ENCODE results near the gene FAM181A. TPM values are rescaled to one million over a fixed set of nuclear protein-coding genes. Genes with fewer than 3 reads are reported as not detected.

Gene FAM181A
- total RNA-seq, 1 experiment from 2014 or later: not detected

- no peak overlapping the region for H3K4me3 ChIP-seq (ENCODE audit: low read depth, low read length, poor library complexity, severe bottlenecking)
- intact Hi-C loops (cut with micrococcal nuclease; ENCODE audit: unreplicated experiment): no loop called here
- TF ChIP-seq EZH2 (IDR thresholded peaks at IDR 0.05; ENCODE audit: borderline replicate concordance, low read depth, low read length, poor library complexity, severe bottlenecking) (no peak), CTCF (conservative IDR thresholded peaks at IDR 0.05; ENCODE audit: low read depth, low read length) (peak; percentile 42)
- H3K27ac ChIP-seq (ENCODE audit: low read depth, low read length, poor library complexity, severe bottlenecking): no peak overlapping the region
- no peak for DNase-seq (ENCODE audit: low spot score)
- no peaks in the 10 kb centered on the region for H3K36me3 ChIP-seq (ENCODE audit: insufficient read depth, low read length, poor library complexity, severe bottlenecking)
- H3K9me3 ChIP-seq (ENCODE audit: low read depth, low read length, poor library complexity, severe bottlenecking): no peaks in the 10 kb centered on the region
- no peaks in the 10 kb centered on the region for H3K4me1 ChIP-seq (ENCODE audit: insufficient read depth, low read length, poor library complexity, severe bottlenecking)
- no TSS peak for BruUV-seq (replicated peaks)
- POLR2A ChIA-PET (ENCODE audit: low non-redundant PET): no interaction called here
- CTCF ChIA-PET: interaction anchor here (0.6 to 2.1 kb wide), 4 partner anchors 46 to 249 kb away, joined by 3 to 11 read pairs (median 4); no protein-coding TSS in a partner anchor
- peaks cover 15% of the 10 kb centered on the region for H3K27me3 ChIP-seq (replicated peaks; ENCODE audit: insufficient read depth, low read depth, low read length, poor library complexity)
Measured at GRCh38 chr14:93903342-93904184, 23.6 kb upstream of the FAM181A start.

GRCh38 chr14:93905623-93906022 lies 21.5 kb upstream of the FAM181A start:
- TF ChIP-seq CTCF (conservative IDR thresholded peaks at IDR 0.05; ENCODE audit: low read depth, low read length) (no peak), EZH2 (IDR thresholded peaks at IDR 0.05; ENCODE audit: borderline replicate concordance, low read depth, low read length, poor library complexity, severe bottlenecking) (no peak)
- intact Hi-C loops (cut with micrococcal nuclease; ENCODE audit: unreplicated experiment): loop anchor here (2.0 kb wide), 1 partner anchor 251 kb away; no protein-coding TSS in a partner anchor
- CTCF ChIA-PET: interaction anchor here (0.6 kb wide), 1 partner anchor 693 kb away, joined by 4 read pairs; no protein-coding TSS in a partner anchor

GRCh38 chr14:93906341-93907329 lies 20.5 kb upstream of the FAM181A start:
- Histone ChIP-seq H3K9me3 (ENCODE audit: low read depth, low read length, poor library complexity, severe bottlenecking) (no peaks in the 10 kb centered on the region), H3K27ac (ENCODE audit: low read depth, low read length, poor library complexity, severe bottlenecking) (no peak overlapping the region), H3K27me3 (replicated peaks; ENCODE audit: insufficient read depth, low read depth, low read length, poor library complexity) (peaks cover 15% of the 10 kb centered on the region), H3K36me3 (ENCODE audit: insufficient read depth, low read length, poor library complexity, severe bottlenecking) (no peaks in the 10 kb centered on the region), H3K4me3 (ENCODE audit: low read depth, low read length, poor library complexity, severe bottlenecking) (no peak overlapping the region), H3K4me1 (ENCODE audit: insufficient read depth, low read length, poor library complexity, severe bottlenecking) (no peaks in the 10 kb centered on the region)
- no TSS peak for BruUV-seq (replicated peaks)
- DNase-seq (ENCODE audit: low spot score): peak; percentile 71
- CTCF ChIA-PET: interaction anchor here (1.4 kb wide), 1 partner anchor 252 kb away, joined by 4 read pairs; no protein-coding TSS in a partner anchor
- TF ChIP-seq EZH2 (IDR thresholded peaks at IDR 0.05; ENCODE audit: borderline replicate concordance, low read depth, low read length, poor library complexity, severe bottlenecking) (no peak), CTCF (conservative IDR thresholded peaks at IDR 0.05; ENCODE audit: low read depth, low read length) (peak; percentile 87)
- intact Hi-C loops (cut with micrococcal nuclease; ENCODE audit: unreplicated experiment): loop anchor here (2.0 kb wide), 1 partner anchor 252 kb away; no protein-coding TSS in a partner anchor
- POLR2A ChIA-PET (ENCODE audit: low non-redundant PET): no interaction called here

More at GRCh38 chr14:93905623-93906022, 21.5 kb upstream of the FAM181A start:
- Histone ChIP-seq H3K4me1 (ENCODE audit: insufficient read depth, low read length, poor library complexity, severe bottlenecking) (no peaks in the 10 kb centered on the region), H3K27ac (ENCODE audit: low read depth, low read length, poor library complexity, severe bottlenecking) (no peak overlapping the region), H3K9me3 (ENCODE audit: low read depth, low read length, poor library complexity, severe bottlenecking) (no peaks in the 10 kb centered on the region), H3K36me3 (ENCODE audit: insufficient read depth, low read length, poor library complexity, severe bottlenecking) (no peaks in the 10 kb centered on the region), H3K27me3 (replicated peaks; ENCODE audit: insufficient read depth, low read depth, low read length, poor library complexity) (peaks cover 15% of the 10 kb centered on the region), H3K4me3 (ENCODE audit: low read depth, low read length, poor library complexity, severe bottlenecking) (no peak overlapping the region)
- no TSS peak for BruUV-seq (replicated peaks)
- no peak for DNase-seq (ENCODE audit: low spot score)
- POLR2A ChIA-PET (ENCODE audit: low non-redundant PET): no interaction called here
